Common myeloid progenitor, CD34-positive (primary cell): ENCODE results near the gene SLC9A1.

Experiments used
- CTCF ChIA-PET: fragments of 350-600 bp; sonication (Branson Sonifier 250); formaldehyde crosslinking; loops from one replicate; lab custom pipeline; 2021; ENCODE audit warnings: antibody characterized with exemption; lab: Charles Lee
- POLR2A ChIA-PET: fragments of 350-600 bp; sonication (Branson Sonifier 250); formaldehyde crosslinking; loops from one replicate; lab custom pipeline; 2021; ENCODE audit warnings: antibody characterized with exemption; lab: Charles Lee
- DNase-seq, 3 donors: peaks; one replicate each; pipeline versions ENCODE4 v3.0.0 to v3.0.0-alpha.2; 2013
- H3K27ac ChIP-seq, 2 experiments: 1 replicate in 1 of 2; 2 replicates in 1 of 2; pipeline ENCODE4 v1.7.0; 2013; ENCODE audit warnings: inconsistent platforms in 2 of 2, low read length in 2 of 2, mild to moderate bottlenecking in 2 of 2, low read depth in 1 of 2, moderate library complexity in 1 of 2; ENCODE audit not compliant: severe bottlenecking in 2 of 2, insufficient read depth in 1 of 2, poor library complexity in 1 of 2
- H3K27me3 ChIP-seq, 5 experiments: replicated peaks in 2 of 5; 1 replicate in 3 of 5; 2 replicates in 2 of 5; pipeline versions ENCODE4 v1.6.1 to v1.7.0; 2013; ENCODE audit warnings: low read length in 4 of 5, mild to moderate bottlenecking in 2 of 5, moderate library complexity in 2 of 5, inconsistent platforms in 1 of 5; ENCODE audit not compliant: insufficient read depth in 5 of 5, control insufficient read depth in 4 of 5
- H3K36me3 ChIP-seq, 4 experiments: 1 replicate in 2 of 4; 2 replicates in 2 of 4; pipeline versions ENCODE4 v1.6.1 to v1.7.0; 2013; ENCODE audit warnings: low read length in 3 of 4, control low read depth in 1 of 4, mild to moderate bottlenecking in 1 of 4; ENCODE audit not compliant: control insufficient read depth in 4 of 4, insufficient read depth in 4 of 4
- H3K4me1 ChIP-seq, 4 experiments: 1 replicate in 3 of 4; 2 replicates in 1 of 4; pipeline versions ENCODE4 v1.6.1 to v1.7.1; 2013; ENCODE audit warnings: low read length in 3 of 4, mild to moderate bottlenecking in 3 of 4, control low read depth in 1 of 4, inconsistent platforms in 1 of 4, moderate library complexity in 1 of 4; ENCODE audit not compliant: control insufficient read depth in 4 of 4, insufficient read depth in 4 of 4; ENCODE audit errors: control extremely low read depth in 1 of 4
- H3K4me3 ChIP-seq, 7 experiments: 1 replicate in 4 of 7; 2 replicates in 3 of 7; pipeline versions ENCODE4 v1.5.1 to v1.7.0; 2013; ENCODE audit warnings: mild to moderate bottlenecking in 7 of 7, low read length in 6 of 7, moderate library complexity in 6 of 7, inconsistent platforms in 2 of 7, low read depth in 2 of 7, control low read depth in 1 of 7; ENCODE audit not compliant: insufficient read depth in 4 of 7, control insufficient read depth in 1 of 7; ENCODE audit errors: extremely low read depth in 1 of 7
- H3K9me3 ChIP-seq, 5 experiments: 1 replicate in 4 of 5; 2 replicates in 1 of 5; pipeline versions ENCODE4 v1.6.1 to v1.7.1; 2013; ENCODE audit warnings: low read length in 4 of 5, mild to moderate bottlenecking in 2 of 5, inconsistent platforms in 1 of 5, low read depth in 1 of 5, moderate library complexity in 1 of 5; ENCODE audit not compliant: control insufficient read depth in 4 of 5, insufficient read depth in 2 of 5; ENCODE audit errors: control extremely low read depth in 1 of 5
- WGBS: methylation state at CpG from one replicate; pipeline ENCODE4 v1.1.5; 2013; ENCODE audit not compliant: insufficient coverage; 5-methylcytosine and 5-hydroxymethylcytosine counted together

The SLC9A1 gene

DNA sequence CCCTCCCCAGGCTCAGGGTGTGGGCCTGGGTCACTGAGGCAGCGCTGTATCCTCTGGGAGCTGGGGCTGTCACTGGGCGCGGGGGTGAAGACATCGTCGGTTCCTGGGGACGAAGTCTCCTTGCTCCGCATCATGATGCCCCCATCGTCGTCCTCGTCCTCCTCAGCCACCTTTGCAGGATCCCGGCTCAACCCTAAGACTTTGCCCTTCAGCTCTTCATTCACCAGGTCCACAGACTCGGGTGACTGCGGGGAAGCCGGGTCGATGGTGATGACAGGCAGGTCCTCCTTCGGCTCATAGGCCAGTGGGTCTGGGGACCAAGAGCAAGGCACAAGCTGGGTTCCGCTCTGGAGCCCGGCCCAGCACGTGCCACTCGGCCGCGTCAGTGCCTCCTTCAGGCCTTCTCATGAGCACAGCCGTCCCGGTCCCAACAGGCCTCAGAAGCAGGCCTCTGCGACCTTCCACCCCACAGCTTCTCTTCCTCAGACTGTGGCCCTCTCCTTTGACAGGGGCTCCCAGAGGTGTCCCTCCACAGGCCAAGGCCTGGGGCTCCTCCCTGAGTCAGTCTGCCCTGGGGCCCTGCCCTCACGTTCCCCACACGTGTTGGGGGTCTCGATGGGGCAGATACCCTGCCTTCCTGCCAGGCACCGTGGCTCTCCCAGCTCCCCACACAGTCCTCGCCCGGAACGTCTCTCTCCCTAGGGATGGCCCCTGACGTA is 54.4 kb downstream of the SLC9A1 start:
- Histone ChIP-seq H3K36me3 (peaks cover 0 to 17% (median 9%) of the 10 kb centered on the region in 4 experiments), H3K4me1 (peaks cover 0 to 26% (median 24%) of the 10 kb centered on the region in 4 experiments), H3K27ac (no peak overlapping the region), H3K27me3 (no peaks in the 10 kb centered on the region), H3K4me3 (no peak overlapping the region), H3K9me3 (no peaks in the 10 kb centered on the region)
- 97% methylated on average over 33 of the region's 33 CpGs for WGBS
- CTCF ChIA-PET, result interaction anchor here (1.0 to 20.9 kb wide), 16 partner anchors 8 to 291 kb away, joined by 3 to 449 read pairs (median 6); no protein-coding TSS in a partner anchor
- no peak for DNase-seq
- POLR2A ChIA-PET, result no interaction called here

DNA sequence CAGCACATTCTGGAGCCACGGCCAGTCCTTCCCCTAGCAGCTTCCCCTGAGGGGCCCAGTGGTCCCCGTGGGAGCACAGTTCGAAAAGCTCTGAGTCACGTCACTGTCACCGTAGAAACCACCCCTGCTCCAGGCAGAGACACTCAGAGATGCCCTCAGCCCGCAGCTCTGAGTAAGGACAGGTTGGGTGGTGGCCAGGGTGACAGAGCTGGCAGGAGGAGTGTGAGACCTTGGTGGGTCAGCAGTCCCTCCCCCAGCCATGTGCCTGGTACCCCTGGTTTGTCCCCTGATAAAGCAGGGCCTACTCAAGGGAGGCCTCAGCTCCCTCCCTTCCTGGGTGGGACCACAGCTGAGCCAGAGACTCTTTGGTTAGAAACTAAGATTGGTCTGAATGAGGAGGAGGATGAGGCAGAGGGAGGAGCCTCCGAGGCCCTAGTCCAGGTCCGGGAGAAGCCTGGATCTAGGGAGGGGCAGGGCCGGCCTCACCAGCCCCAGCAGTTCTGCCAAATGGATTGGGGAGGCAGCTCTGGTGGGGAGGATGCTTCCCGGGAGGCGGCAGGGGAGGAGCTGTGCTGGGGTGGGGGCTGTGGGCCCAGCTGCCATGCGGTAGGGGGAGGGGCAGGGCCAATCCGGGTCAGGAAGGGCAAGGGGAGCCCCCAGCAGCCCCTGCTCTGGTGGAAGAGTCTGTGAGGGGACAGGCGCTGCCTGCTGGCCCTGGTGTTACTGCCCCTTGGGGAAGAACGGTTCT is 55.2 kb downstream of the SLC9A1 start:
- POLR2A ChIA-PET, result interaction anchor here (0.9 to 1.8 kb wide), 2 partner anchors 54 to 258 kb away, joined by 3 to 4 read pairs; no protein-coding TSS in a partner anchor
- H3K4me3 ChIP-seq, result peak overlapping the region in 2 of 7 experiments; percentile 11 to 42
- peak overlapping the region; percentile 25 to 56 for H3K27ac ChIP-seq
- no peaks in the 10 kb centered on the region for H3K9me3 ChIP-seq
- 41% methylated on average over 12 of the region's 15 CpGs for WGBS
- CTCF ChIA-PET, result interaction anchor here (0.6 to 20.9 kb wide), 17 partner anchors 8 to 291 kb away, joined by 3 to 449 read pairs (median 4); no protein-coding TSS in a partner anchor
- peaks cover 0 to 26% (median 24%) of the 10 kb centered on the region in 4 experiments for H3K4me1 ChIP-seq
- no peaks in the 10 kb centered on the region for H3K27me3 ChIP-seq
- DNase-seq, result peak; percentile 72 to 88 (median 86)
- peaks cover 0 to 17% (median 7%) of the 10 kb centered on the region in 4 experiments for H3K36me3 ChIP-seq

DNA sequence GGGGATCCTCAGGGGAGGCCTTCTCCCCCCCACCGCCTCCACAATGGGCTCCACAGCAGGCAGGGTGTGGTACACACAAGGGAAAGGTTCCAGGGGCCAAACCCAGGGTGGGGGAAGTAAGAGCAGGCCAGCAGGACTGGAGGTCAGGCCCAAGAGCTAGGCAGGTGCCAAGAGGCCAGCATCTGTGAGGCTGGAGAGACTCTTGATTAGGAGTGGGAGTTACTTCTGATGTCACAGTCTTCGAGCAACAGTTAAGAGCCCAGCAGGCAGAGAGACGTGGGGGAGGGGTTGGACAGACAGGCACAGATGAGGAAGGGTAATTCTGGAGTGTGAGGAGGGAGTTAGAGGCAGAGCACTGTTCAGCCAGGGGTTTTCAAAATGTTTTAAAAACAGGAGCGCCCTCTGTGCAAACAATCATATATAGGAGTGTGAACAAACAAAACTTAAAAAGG is 55.8 kb downstream of the SLC9A1 start:
- peaks cover 0 to 17% (median 6%) of the 10 kb centered on the region in 4 experiments for H3K36me3 ChIP-seq
- H3K9me3 ChIP-seq, result no peaks in the 10 kb centered on the region
- H3K4me3 ChIP-seq, result peak overlapping the region in 2 of 7 experiments; percentile 11 to 42
- WGBS, result 10% methylated on average over 3 of the region's 4 CpGs
- H3K4me1 ChIP-seq, result peaks cover 0 to 26% (median 24%) of the 10 kb centered on the region in 4 experiments
- DNase-seq, result peak in 2 of 3 donors; percentile 76 to 79
- ChIA-PET POLR2A (interaction anchor here (0.9 to 1.8 kb wide), 2 partner anchors 53 to 258 kb away, joined by 3 to 4 read pairs; no protein-coding TSS in a partner anchor), CTCF (interaction anchor here (0.6 to 20.9 kb wide), 13 partner anchors 8 to 208 kb away, joined by 3 to 449 read pairs (median 7); no protein-coding TSS in a partner anchor)
- H3K27ac ChIP-seq, result peak overlapping the region; percentile 25 to 56
- no peaks in the 10 kb centered on the region for H3K27me3 ChIP-seq

DNA sequence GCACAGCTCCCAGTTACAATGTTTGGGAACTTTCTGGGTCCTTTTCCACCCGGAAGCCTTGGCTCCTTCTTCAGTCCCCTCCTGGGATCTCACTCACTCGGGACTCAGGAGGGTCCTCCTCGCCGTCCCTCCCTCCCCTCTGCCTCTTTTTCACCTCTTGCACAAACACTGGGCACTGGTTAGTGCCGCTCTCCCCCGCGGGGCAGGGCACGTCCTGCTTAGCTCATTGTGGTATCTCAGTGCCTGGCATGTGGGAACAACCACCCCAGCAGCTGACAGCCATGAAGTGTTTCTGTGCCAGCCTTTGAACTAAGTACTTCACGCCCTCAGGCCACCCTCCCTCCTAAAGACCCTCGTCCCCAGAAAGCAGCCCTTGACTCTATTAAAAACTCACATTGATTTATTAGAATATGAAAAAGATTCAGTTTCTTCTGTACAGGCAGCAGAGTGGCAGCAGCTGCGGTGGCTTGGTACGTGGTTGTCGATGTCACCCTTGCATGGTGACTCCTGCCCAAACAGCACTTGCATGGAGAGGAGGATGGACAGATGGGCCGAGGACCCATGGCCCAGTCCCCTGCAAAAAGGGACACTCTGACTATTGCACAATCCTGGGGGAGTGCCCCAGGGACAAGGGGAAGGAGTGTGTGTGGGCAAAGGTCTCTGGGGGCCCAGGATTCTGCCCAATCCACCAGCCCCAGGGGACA is 56.3 kb downstream of the SLC9A1 start:
- Histone ChIP-seq H3K4me1 (peaks cover 0 to 26% (median 24%) of the 10 kb centered on the region in 4 experiments), H3K27ac (peak overlapping the region in 1 of 2 experiments; percentile 56), H3K4me3 (peak overlapping the region in 1 of 7 experiments; percentile 26), H3K9me3 (no peaks in the 10 kb centered on the region), H3K36me3 (peaks cover 0 to 16% (median 5%) of the 10 kb centered on the region in 4 experiments), H3K27me3 (no peaks in the 10 kb centered on the region)
- CTCF ChIA-PET, result interaction anchor here (0.8 to 20.9 kb wide), 13 partner anchors 10 to 199 kb away, joined by 3 to 449 read pairs (median 7); no protein-coding TSS in a partner anchor
- peak in 2 of 3 donors; percentile 35 to 56 for DNase-seq
- WGBS, result 48% methylated on average over 12 of the region's 14 CpGs
- POLR2A ChIA-PET, result interaction anchor here (1.8 kb wide), 1 partner anchor 53 kb away, joined by 4 read pairs; no protein-coding TSS in a partner anchor

DNA sequence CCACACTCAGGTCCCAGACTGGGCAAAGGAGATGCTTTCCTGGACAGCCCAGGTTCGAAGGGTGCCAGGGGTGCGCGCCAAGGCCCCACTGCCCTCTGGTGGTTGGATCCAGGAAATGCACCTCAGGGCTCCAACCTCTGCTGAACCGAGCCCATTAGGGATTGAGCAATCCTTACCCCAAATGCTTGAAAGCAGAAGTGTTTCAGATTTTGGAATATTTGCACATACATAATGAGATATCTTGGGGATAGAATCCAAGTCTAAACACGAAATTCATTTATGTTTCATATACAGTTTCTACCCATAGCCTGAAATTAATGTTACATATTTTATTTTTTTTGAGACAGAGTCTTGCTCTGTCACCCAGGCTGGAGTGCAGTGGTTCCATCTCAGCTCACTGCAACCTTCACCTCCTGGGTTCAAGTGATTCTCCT is 57.4 kb downstream of the SLC9A1 start:
- Histone ChIP-seq H3K9me3 (no peaks in the 10 kb centered on the region), H3K36me3 (peaks cover 0 to 10% (median 3%) of the 10 kb centered on the region in 4 experiments), H3K4me3 (no peak overlapping the region), H3K27me3 (no peaks in the 10 kb centered on the region), H3K4me1 (peaks cover 0 to 26% (median 24%) of the 10 kb centered on the region in 4 experiments), H3K27ac (no peak overlapping the region)
- ChIA-PET CTCF (interaction anchor here (0.6 to 20.9 kb wide), 16 partner anchors 9 to 200 kb away, joined by 3 to 449 read pairs (median 4); no protein-coding TSS in a partner anchor), POLR2A (no interaction called here)
- WGBS, result 3% methylated on average over 4 of the region's 5 CpGs
- DNase-seq, result peak; percentile 81 to 91 (median 88)

DNA sequence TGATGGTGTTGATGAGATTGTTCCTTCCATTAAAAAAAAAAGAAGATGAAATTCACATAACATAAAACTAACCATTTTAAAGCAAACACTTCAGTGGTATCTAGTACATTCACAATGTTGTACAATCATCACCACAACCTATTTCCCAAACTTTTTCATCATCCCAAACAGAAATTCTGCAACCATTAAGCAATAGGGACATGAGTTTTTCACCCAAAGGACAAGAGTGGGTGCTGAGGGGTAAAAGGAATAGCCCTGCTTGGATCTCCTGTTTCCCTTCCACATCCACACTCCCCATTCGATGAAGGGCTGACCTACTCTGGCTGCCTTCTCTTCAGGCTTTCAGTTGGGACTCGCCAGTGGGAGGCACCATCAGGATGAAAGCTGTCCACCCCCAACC is 59.3 kb downstream of the SLC9A1 start:
- CTCF ChIA-PET, result interaction anchor here (0.6 to 20.9 kb wide), 4 partner anchors 19 to 99 kb away, joined by 3 to 449 read pairs (median 18); no protein-coding TSS in a partner anchor
- peaks cover 0 to 26% (median 24%) of the 10 kb centered on the region in 4 experiments for H3K4me1 ChIP-seq
- DNase-seq, result no peak
- H3K4me3 ChIP-seq, result no peak overlapping the region
- 89% methylated on average over 2 of the region's 2 CpGs for WGBS
- no peaks in the 10 kb centered on the region for H3K27me3 ChIP-seq
- H3K36me3 ChIP-seq, result no peaks in the 10 kb centered on the region
- no peak overlapping the region for H3K27ac ChIP-seq
- H3K9me3 ChIP-seq, result no peaks in the 10 kb centered on the region
- POLR2A ChIA-PET, result no interaction called here
